Measurements from ENCODE around the gene MS4A6E.

- no peak for TF ChIP-seq POLR2AphosphoS5 (IDR thresholded peaks at IDR 0.05)
- no peak for TF ChIP-seq POLR2A (IDR thresholded peaks at IDR 0.05)
- TF ChIP-seq CTCF (IDR thresholded peaks at IDR 0.05), result no peak
Measured at GRCh38 chr11:60288531-60288930, 38.5 kb upstream of the MS4A6E start.
